Measurements from ENCODE around the gene MAPK14.

- TF ChIP-seq SP1 (IDR thresholded peaks at IDR 0.05) (no peak), CTCF (IDR thresholded peaks at IDR 0.05; ENCODE audit: low read depth, low read length, missing input control) (no peak), JUND (IDR thresholded peaks at IDR 0.05) (no peak)
These were observed 89.3 kb downstream of the MAPK14 start for GRCh38 chr6:36116943-36117342.
